Esophagus squamous epithelium (tissue), 4 donors: ENCODE results near the gene TICRR.

ENCODE experiments used
- POLR2A ChIP-seq, 4 donors: fragments of 450-650 bp; IDR thresholded peaks; one replicate each; pipeline ENCODE4 v1.6.1; 2017; ENCODE audit warnings: antibody characterized with exemption in 4 of 4, mild to moderate bottlenecking in 4 of 4, moderate library complexity in 3 of 4
- TF ChIP-seq, protein P1 (sequence below), 6 experiments: fragments of 450-650 bp in 4 of 6; fragments of 200-600 bp in 2 of 6; sonication (generic) in 2 of 6; IDR thresholded peaks; one replicate each; pipeline ENCODE4 v1.5.1; 2016 to 2019; ENCODE audit warnings: antibody characterized with exemption in 6 of 6, mild to moderate bottlenecking in 4 of 6, moderate library complexity in 4 of 6

DNA sequence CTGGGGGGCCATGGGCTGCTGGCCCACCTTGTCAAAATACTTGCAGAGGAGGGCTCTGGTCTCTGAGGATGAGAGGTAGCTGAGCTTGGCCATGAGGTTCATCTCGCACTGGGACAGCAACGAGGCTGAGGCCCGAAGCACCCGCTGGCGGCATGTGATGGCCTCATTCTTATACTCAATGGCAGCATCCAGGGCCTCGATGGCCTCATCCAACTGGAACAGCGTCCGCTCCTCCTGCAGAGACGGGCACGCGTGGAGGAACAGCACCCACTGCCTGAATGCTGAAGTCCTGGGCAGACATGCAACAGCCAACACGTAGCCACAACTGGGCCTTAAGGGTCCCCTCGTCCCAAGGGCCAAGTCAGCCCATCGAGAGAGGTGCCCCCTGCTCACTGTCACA is 55.0 kb downstream of the TICRR start:
- TF ChIP-seq POLR2A (IDR thresholded peaks at IDR 0.05), result no peak
- TF ChIP-seq, protein P1, sequence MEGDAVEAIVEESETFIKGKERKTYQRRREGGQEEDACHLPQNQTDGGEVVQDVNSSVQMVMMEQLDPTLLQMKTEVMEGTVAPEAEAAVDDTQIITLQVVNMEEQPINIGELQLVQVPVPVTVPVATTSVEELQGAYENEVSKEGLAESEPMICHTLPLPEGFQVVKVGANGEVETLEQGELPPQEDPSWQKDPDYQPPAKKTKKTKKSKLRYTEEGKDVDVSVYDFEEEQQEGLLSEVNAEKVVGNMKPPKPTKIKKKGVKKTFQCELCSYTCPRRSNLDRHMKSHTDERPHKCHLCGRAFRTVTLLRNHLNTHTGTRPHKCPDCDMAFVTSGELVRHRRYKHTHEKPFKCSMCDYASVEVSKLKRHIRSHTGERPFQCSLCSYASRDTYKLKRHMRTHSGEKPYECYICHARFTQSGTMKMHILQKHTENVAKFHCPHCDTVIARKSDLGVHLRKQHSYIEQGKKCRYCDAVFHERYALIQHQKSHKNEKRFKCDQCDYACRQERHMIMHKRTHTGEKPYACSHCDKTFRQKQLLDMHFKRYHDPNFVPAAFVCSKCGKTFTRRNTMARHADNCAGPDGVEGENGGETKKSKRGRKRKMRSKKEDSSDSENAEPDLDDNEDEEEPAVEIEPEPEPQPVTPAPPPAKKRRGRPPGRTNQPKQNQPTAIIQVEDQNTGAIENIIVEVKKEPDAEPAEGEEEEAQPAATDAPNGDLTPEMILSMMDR (IDR thresholded peaks at IDR 0.05), result no peak
